G401 (cell line): ENCODE measurements around the gene MYO5A. TPM values are rescaled to one million over a fixed set of nuclear protein-coding genes. Genes with fewer than 3 reads are reported as not detected.
"Not testable (repeated sequence)": the region's sequence is repeated elsewhere in the genome, so short reads cannot be mapped to it uniquely, and the experiment has no call there.

Source experiments
- DNase-seq: peaks from one replicate; pipeline ENCODE4 v3.0.0-alpha.2; 2015; ENCODE audit warnings: low spot score
- in situ Hi-C: cut with HindIII; loops from 2 replicates; pipeline ENCODE4 v1.10.0; 2016; ENCODE audit warnings: low sequenced_read_pairs, mixed read lengths
- total RNA-seq: library from RNA; depleted of rRNA; stranded (reverse); fragments of >200 nt; shearing (Covaris generic); gene quantifications from 2 replicates; pipeline ENCODE4 v1.2.3, GENCODE V29; 2014

Gene MYO5A
- total RNA-seq, 1 experiment from 2014 or later, result 10.0 TPM

GRCh38 chr15:52483707-52484106 lies 45.0 kb downstream of the MYO5A start:
- no peak for DNase-seq
- in situ Hi-C loops, result no loop called here

GRCh38 chr15:52481915-52482314 lies 46.8 kb downstream of the MYO5A start:
- in situ Hi-C loops, result no loop called here
- DNase-seq, result no peak

- in situ Hi-C loops, result no loop called here
- peak; percentile 74 for DNase-seq
These were observed 47.7 kb downstream of the MYO5A start for GRCh38 chr15:52480990-52481389.

- DNase-seq, result no peak
- in situ Hi-C loops, result no loop called here
These were observed 62.0 kb downstream of the MYO5A start for GRCh38 chr15:52466716-52467115.

- no peak for DNase-seq
- in situ Hi-C loops, result no loop called here
These were observed 62.5 kb downstream of the MYO5A start for GRCh38 chr15:52466134-52466701.

- DNase-seq, result no peak
- in situ Hi-C loops, result no loop called here
These were observed 64.2 kb downstream of the MYO5A start for GRCh38 chr15:52464478-52464877.

- in situ Hi-C loops, result no loop called here
These were observed 64.6 kb downstream of the MYO5A start for GRCh38 chr15:52464040-52464439.

GRCh38 chr15:52463638-52464037 lies 65.0 kb downstream of the MYO5A start:
- DNase-seq, result no peak
- in situ Hi-C loops, result no loop called here

More at GRCh38 chr15:52464040-52464439, 64.6 kb downstream of the MYO5A start:
- DNase-seq, result no peak

- in situ Hi-C loops, result no loop called here
These were observed 65.8 kb downstream of the MYO5A start for GRCh38 chr15:52462806-52463360.

GRCh38 chr15:52459701-52460100 lies 69.0 kb downstream of the MYO5A start:
- in situ Hi-C loops, result not testable (repeated sequence)

More at GRCh38 chr15:52462806-52463360, 65.8 kb downstream of the MYO5A start:
- no peak for DNase-seq

GRCh38 chr15:52459265-52459664 lies 69.4 kb downstream of the MYO5A start:
- in situ Hi-C loops, result not testable (repeated sequence)

More at GRCh38 chr15:52459701-52460100, 69.0 kb downstream of the MYO5A start:
- DNase-seq, result not testable (repeated sequence)

GRCh38 chr15:52448011-52448890 lies 80.4 kb downstream of the MYO5A start:
- in situ Hi-C loops, result no loop called here
- DNase-seq, result no peak

More at GRCh38 chr15:52459265-52459664, 69.4 kb downstream of the MYO5A start:
- DNase-seq, result not testable (repeated sequence)

GRCh38 chr15:52445954-52446353 lies 82.7 kb downstream of the MYO5A start:
- in situ Hi-C loops, result no loop called here
- DNase-seq, result no peak

- no peak for DNase-seq
- in situ Hi-C loops, result no loop called here
These were observed 83.1 kb downstream of the MYO5A start for GRCh38 chr15:52445553-52445952.

GRCh38 chr15:52443205-52443604 lies 85.5 kb downstream of the MYO5A start:
- in situ Hi-C loops, DNase-seq: not testable (repeated sequence)

- DNase-seq, result no peak
- in situ Hi-C loops, result no loop called here
These were observed 86.8 kb downstream of the MYO5A start for GRCh38 chr15:52441841-52442240.

- in situ Hi-C loops, result no loop called here
- no peak for DNase-seq
These were observed 87.7 kb downstream of the MYO5A start for GRCh38 chr15:52440946-52441345.

GRCh38 chr15:52440414-52440813 lies 88.3 kb downstream of the MYO5A start:
- no peak for DNase-seq
- in situ Hi-C loops, result no loop called here

- in situ Hi-C loops, result no loop called here
These were observed 89.2 kb downstream of the MYO5A start for GRCh38 chr15:52439470-52439869.

GRCh38 chr15:52439042-52439441 lies 89.6 kb downstream of the MYO5A start:
- in situ Hi-C loops, DNase-seq: not testable (repeated sequence)

More at GRCh38 chr15:52439470-52439869, 89.2 kb downstream of the MYO5A start:
- no peak for DNase-seq
